Measurements from ENCODE around the gene PLXNB2.
"Not testable (repeated sequence)": the region's sequence is repeated elsewhere in the genome, so short reads cannot be mapped to it uniquely, and the experiment has no call there.

The PLXNB2 gene

DNA sequence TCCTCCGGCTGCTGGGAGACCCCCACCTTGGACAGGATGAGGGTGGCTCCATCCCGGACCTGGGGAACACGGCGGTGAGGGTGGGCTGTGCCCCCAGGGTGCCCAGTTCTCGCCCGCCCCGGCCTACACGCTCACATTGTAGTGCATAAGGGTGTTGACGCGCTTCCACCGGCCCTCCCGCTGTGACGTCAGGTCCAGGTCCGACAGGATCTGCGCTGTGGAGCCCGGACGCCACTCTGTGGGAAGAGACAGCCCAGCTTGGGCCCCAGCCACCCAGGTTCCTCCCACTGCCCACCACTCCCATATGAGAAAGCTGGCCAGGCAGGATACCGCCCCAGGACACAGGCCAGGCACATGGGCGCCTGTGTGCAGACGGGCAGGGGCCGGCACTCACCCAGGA lies 29.0 kb downstream of the PLXNB2 start:
- no peak for DNase-seq

DNA sequence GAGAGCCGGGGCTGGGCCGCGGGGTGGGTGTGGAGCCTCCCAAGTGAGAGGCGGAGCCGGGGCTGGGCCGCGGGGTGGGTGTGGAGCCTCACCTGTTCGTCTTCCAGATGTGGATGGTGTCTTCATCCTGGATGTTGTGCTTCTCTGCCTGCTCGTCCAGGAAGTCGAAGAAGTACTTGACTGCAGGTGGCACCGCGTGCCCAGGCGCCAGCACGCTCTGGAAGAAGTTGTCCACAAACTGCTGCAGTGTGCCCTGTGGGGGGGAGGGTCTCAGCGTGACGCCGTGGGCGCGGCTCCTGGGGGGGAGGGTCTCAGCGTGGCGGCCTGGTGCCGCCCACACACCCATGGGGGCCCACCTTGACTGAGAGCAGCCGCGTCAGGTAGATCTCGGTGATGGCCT lies 29.7 kb downstream of the PLXNB2 start:
- DNase-seq: no peak

DNA sequence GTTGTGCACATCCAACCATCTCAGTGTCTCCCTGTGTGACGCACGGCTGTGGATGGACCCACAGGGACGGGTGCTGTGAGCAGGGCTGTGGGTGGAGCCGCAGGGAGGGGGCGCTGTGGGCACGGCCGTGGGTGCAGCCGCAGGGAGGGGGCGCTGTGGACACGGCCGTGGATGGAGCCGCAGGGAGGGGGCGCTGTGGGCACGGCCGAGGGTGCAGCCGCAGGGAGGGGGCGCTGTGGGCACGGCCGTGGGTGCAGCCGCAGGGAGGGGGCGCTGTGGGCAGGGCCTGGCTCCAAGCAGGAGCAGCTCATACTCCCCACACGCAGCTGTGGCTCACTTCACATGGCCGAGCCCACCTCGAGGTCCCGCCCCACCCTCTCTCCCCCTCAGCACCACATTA lies 31.3 kb downstream of the PLXNB2 start:
- DNase-seq: peak; percentile 43

- DNase-seq: no peak
Measured at GRCh38 chr22:50275181-50276055, 32.0 kb downstream of the PLXNB2 start.

DNA sequence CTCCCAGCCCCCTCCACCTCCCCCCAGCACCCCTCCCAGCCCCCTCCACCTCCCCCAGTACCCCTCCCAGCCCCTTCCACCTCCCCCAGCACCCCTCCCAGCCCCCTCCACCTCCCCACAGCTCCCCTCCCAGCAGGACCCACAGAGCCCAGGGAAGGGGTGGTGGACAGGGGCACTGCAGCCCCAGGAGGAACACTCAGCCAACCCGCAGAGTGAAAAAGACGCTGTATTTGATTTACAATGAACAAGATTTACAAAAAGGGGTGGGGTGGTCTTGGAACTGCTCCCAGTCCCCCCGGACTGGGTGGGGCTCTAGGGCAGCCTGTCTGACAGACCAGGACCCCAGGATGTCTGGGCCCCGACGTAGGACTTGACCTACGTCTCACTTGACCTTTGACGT lies 32.7 kb downstream of the PLXNB2 start:
- no peak for DNase-seq

DNA sequence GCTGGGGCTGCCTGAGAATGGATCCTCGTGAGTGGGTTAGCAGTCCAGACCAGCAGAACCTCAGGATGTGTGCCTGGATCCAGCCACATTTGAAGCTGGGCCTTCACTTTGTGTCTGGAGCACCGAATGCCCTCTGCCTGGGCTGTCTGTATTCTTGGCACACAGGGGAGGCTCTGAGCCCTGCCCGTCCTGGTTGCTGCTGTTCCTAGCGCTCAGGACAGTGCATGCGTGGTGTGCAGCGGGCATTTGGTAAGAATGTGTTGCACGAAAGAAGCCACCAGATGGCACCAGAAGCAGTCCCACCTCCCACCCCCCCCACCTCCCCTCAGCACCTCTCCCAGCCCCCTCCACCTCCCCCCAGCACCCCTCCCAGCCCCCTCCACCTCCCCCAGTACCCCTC lies 33.1 kb downstream of the PLXNB2 start:
- DNase-seq: peak; percentile 74

- not testable (repeated sequence) for DNase-seq
Measured at GRCh38 chr22:50273781-50274180, 33.7 kb downstream of the PLXNB2 start.

DNA sequence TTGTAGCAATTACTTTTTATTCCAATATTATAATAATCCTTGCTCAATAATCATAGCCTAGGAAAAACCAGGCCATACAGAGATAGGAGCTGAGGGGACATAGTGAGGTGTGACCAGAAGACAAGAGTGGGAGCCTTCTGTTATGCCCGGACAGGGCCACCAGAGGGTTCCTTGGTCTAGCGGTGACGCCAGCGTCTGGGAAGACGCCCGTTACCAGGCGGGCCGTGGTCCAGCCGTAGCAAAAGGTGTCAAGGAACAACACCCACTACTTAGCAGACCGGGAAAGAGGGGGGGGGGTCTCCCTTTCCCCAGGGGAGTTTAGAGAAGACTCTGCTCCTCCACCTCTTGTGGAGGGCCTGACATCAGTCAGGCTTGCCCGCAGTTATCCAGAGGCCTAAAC lies 34.1 kb downstream of the PLXNB2 start:
- DNase-seq: not testable (repeated sequence)

DNA sequence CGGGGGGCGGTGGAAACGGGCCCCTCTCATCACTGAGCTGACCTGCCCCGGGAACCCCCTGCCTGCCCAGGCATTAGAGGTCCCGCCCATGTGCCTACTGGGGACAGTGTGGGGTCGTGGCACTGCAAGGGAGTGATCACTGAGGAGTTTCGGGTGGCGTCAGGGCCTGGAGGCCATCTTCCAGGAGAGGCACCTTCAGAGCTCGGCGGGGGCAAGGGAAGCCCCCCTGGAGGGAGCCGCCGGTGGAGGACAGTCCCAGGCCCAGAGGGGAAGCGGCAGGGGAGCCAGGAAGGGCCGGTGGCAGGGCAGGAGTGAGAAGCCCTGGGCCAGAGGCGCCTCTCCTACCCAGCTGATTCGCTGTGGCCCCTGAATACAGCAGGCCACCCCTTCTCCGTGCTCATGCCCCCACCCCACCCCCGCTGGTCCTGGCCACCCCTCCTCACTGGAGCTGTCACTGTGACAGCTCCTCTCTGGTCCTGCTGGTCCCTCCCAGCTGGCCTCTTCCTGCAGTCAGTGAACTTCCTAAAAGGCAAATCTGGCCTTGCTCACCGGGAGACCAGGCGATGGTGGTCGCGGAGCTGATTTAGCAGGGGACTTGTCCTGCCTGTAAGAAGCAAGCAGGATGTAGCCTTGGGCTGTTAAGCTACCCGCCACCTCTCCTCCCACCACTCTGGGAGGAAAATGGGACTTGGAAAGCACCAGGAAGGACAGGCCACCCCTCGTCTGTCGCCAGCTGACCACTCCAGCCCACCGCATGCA lies 35.2 kb downstream of the PLXNB2 start:
- no peak for DNase-seq

DNA sequence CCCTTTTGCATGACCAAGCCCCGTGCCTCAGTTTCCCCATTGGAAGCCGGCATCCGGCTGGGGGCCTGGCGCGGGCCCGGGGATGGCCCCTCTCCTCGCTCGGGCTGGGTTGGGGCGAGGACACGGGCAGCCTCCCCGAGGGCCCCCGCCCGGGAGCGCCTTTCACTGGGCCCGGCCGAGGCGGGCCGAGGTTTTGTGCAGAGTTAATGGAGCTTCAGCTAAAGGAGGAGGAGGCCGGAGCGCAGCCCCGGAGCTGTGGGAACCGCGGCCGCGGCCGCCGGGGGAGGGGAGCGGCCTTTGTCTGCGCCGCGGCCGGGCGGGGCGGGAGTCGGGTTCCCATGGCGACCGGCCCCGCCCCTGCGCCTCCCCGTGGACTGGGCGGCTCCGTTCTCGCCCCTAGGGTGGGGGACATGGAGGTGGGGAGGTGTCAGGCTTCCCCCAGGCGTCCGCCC lies 35.9 kb downstream of the PLXNB2 start:
- DNase-seq: peak; percentile 57

- no peak for DNase-seq
Measured at GRCh38 chr22:50270666-50271394, 36.6 kb downstream of the PLXNB2 start.

DNA sequence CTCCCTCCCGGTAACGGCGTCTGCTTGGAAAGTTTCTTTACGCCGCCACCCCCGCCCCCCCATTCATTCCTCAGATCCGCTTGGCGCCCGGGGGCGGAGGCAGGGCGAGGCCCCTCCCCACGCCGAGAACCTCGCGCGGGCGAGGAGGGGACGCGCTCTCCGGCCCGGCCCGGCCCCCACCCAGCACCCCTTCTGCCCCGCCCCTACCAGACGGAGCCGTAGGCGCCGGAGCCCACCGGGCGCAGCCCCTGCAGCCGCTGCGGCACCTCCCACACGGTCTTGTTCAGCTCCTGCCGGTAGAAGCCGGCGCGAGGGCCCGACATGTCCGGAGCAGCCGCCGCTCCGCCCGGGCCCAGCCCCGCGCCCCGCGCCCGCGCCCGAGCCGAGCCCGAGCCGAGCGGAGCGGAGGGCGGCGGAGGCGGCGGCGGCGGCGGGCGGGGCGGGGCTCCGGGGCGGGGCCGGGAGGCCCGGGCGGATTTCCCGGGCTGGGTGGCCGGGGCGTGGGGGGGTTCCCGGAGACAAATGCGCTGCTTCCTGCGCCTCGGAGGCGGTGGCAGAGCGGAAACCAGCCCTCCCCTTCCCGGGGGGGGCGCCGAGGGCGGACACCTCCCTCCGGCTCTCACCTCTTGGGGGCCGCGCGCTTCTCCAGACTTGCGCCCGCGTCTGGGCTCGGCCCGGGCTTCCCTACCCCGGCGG lies 37.3 kb downstream of the PLXNB2 start, which contains the start of gene MAPK11:
Gene MAPK11 (minus strand): TSS at position 411 of the 696 bp plus-strand sequence. CDS start 88 bp downstream, at position 323.
- DNase-seq: peak; percentile 35

DNA sequence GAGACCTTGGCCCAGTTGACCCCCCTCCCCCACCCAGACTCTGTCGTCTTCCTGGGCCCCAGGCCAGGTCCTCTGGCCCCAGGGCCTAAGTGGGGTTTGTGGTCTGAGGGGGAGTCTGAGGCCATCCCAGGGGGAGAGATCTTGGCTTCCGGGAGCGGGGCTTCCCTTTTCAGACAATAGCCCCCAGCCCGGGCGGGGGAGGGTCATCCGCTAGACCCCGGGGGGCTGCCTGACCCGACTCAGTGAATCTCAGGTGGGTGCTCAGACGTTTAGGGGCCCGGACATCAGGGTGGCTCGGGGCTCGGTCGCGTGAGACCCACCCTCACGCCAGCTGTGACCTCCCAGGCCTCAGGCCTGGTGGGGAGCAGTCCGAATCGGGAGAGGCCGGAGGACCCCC lies 37.9 kb downstream of the PLXNB2 start:
- no peak for DNase-seq

GRCh38 chr22:50268655-50269113 lies 38.8 kb downstream of the PLXNB2 start:
- no peak for DNase-seq

- no peak for DNase-seq
Measured at GRCh38 chr22:50267591-50268390, 39.7 kb downstream of the PLXNB2 start.

DNA sequence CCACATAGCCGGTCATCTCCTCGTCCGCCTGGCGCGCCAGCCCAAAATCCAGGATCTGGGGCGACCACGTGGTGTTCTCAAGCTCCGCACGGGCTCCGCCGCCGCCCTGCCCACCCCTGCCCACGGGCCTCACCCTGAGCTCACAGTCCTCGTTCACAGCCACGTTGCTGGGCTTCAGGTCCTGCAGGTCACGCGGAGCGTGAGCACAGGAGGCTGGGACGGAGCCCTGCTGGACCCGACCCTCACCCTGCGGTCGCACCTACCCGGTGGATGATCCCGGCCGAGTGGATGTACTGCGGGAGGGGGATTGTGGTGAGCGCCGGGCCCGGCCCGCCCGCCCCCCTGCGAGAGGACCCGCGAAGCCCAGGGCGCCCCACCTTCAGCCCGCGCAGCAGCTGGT lies 40.5 kb downstream of the PLXNB2 start:
- no peak for DNase-seq

DNA sequence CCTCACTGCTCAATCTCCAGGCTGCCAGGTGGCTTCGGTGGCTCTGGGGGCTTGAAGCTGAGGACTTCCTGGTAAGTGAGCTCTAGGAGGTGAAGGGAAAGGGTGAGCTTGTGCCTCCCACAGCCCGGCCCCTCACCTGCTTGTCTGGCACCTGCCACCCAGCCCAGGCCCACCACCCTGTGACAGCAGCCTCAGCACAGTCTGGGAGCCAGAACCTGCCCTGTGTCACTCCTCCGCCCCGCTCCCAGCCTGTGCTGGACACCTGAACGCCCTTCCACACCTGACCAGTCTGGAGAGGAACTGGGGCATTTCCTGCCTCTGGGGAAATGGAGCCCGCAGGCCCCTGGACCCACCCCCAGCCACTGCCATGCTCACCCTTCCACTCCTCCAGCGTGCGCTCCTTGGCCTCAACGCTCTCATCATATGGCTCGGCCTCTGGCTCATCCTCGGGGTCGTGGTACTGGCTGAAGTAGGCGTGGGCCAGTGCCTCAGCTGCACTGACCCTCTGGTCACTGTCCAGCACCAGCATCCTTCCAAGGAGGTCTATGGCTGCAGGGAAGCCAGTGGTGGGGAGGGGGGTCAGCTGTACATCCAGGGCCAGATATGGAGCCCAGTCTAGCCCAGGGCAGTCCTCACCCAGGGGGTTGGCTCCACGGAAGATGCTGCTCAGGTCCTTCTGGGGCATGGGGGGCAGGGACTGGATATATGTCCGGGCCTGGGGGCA lies 42.3 kb downstream of the PLXNB2 start:
- DNase-seq: no peak

- DNase-seq: no peak
Measured at GRCh38 chr22:50264104-50264745, 43.2 kb downstream of the PLXNB2 start.

- no peak for DNase-seq
Measured at GRCh38 chr22:50262973-50263617, 44.4 kb downstream of the PLXNB2 start.

GRCh38 chr22:50262460-50262911 lies 45.0 kb downstream of the PLXNB2 start:
- DNase-seq: no peak
